ENCODE measurements around the gene MED25.

GRCh38 chr19:49812997-49813861 lies 4.9 kb upstream of the MED25 start, which contains the start of gene FUZ:
- TF ChIP-seq POLR2A (IDR thresholded peaks at IDR 0.05) (no peak), CTCF (IDR thresholded peaks at IDR 0.05) (peak in 1 of 4 experiments; percentile 32), POLR2AphosphoS5 (IDR thresholded peaks at IDR 0.05) (peak; percentile 95)

All from prostate gland (tissue), 2 donors.